Measurements from ENCODE around the gene RBMY1J.
"Not testable (repeated sequence)": the region's sequence is repeated elsewhere in the genome, so short reads cannot be mapped to it uniquely, and the experiment has no call there.

Gene RBMY1J
- total RNA-seq, result 0 reads per million in 3 donors

DNA sequence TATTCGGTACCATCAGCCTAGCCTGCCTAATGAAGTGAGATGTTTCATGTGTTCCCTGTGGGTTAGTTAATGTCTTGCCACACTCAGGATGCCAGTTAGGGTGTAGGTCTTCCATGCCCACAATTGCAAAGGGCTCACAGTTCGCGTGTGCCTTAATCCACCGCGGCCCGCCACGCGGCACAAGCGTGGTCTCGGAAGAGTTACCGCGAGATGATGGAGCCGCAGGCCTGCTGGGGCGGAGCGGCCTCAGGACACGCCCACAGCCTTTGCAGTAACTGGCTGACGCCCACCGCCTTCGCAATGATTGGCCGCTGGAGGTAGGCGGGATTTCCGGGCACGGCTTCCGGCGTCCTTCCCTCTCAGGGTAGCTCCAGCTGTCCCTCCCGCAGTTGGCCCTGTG, at the start of gene RBMY1J:
Gene RBMY1J (plus strand): TSS at position 301 of the 400 bp plus-strand sequence. CDS start 2,038 bp downstream, outside the sequence.
- H3K4me3 ChIP-seq (ENCODE audit: insufficient read depth, low read depth, low read length, poor library complexity, severe bottlenecking); H3K4me1 ChIP-seq (ENCODE audit: control insufficient read depth, insufficient read depth, low read length, poor library complexity, severe bottlenecking); H3K27ac ChIP-seq (ENCODE audit: insufficient read depth, low read length, poor library complexity, severe bottlenecking); DNase-seq; H3K36me3 ChIP-seq (ENCODE audit: control insufficient read depth, insufficient read depth, low read length); H3K27me3 ChIP-seq (replicated peaks; ENCODE audit: control insufficient read depth, insufficient read depth, low read length, poor library complexity, severe bottlenecking); H3K9me3 ChIP-seq (ENCODE audit: control insufficient read depth, low read length): not testable (repeated sequence)

GRCh38 chrY:22367416-22367815, 35.8 kb upstream of the RBMY1J start:
- H3K27ac ChIP-seq (ENCODE audit: insufficient read depth, low read length, poor library complexity, severe bottlenecking), result no peak overlapping the region
- no peaks in the 10 kb centered on the region for H3K27me3 ChIP-seq (replicated peaks; ENCODE audit: control insufficient read depth, insufficient read depth, low read length, poor library complexity, severe bottlenecking)
- H3K36me3 ChIP-seq (ENCODE audit: control insufficient read depth, insufficient read depth, low read length), result no peaks in the 10 kb centered on the region
- DNase-seq, result no peak
- no peak overlapping the region for H3K4me3 ChIP-seq (ENCODE audit: insufficient read depth, low read depth, low read length, poor library complexity, severe bottlenecking)
- H3K9me3 ChIP-seq (ENCODE audit: control insufficient read depth, low read length), result no peaks in the 10 kb centered on the region
- H3K4me1 ChIP-seq (ENCODE audit: control insufficient read depth, insufficient read depth, low read length, poor library complexity, severe bottlenecking), result no peaks in the 10 kb centered on the region

DNA sequence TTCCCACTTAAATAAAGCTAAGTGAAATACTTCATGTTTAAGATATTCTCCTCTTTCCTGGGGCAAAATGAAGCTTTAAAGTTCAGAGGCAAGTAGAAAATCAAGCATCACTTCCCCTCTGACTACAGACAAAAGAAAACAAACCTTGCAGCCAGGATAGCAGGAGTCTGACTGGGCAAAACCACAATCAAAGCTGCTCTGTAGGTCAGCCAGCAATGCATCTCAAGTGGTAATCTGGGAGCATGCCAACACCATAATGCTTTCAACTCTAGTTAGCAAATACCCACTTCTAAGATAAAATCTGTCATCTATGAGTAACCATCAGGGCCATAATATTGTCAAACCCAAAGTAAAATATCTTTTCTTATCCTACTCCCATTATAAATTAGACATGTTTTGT, 32.6 kb upstream of the RBMY1J start:
- no peak overlapping the region for H3K27ac ChIP-seq (ENCODE audit: insufficient read depth, low read length, poor library complexity, severe bottlenecking)
- no peaks in the 10 kb centered on the region for H3K27me3 ChIP-seq (replicated peaks; ENCODE audit: control insufficient read depth, insufficient read depth, low read length, poor library complexity, severe bottlenecking)
- H3K9me3 ChIP-seq (ENCODE audit: control insufficient read depth, low read length), result no peaks in the 10 kb centered on the region

GRCh38 chrY:22373494-22373893, 29.7 kb upstream of the RBMY1J start:
- H3K4me1 ChIP-seq (ENCODE audit: control insufficient read depth, insufficient read depth, low read length, poor library complexity, severe bottlenecking), result no peaks in the 10 kb centered on the region
- no peaks in the 10 kb centered on the region for H3K36me3 ChIP-seq (ENCODE audit: control insufficient read depth, insufficient read depth, low read length)
- DNase-seq, result no peak
- no peaks in the 10 kb centered on the region for H3K9me3 ChIP-seq (ENCODE audit: control insufficient read depth, low read length)
- no peak overlapping the region for H3K4me3 ChIP-seq (ENCODE audit: insufficient read depth, low read depth, low read length, poor library complexity, severe bottlenecking)
- no peak overlapping the region for H3K27ac ChIP-seq (ENCODE audit: insufficient read depth, low read length, poor library complexity, severe bottlenecking)
- H3K27me3 ChIP-seq (replicated peaks; ENCODE audit: control insufficient read depth, insufficient read depth, low read length, poor library complexity, severe bottlenecking), result no peaks in the 10 kb centered on the region

More for the DNA sequence above, 32.6 kb upstream of the RBMY1J start:
- no peak overlapping the region for H3K4me3 ChIP-seq (ENCODE audit: insufficient read depth, low read depth, low read length, poor library complexity, severe bottlenecking)
- H3K4me1 ChIP-seq (ENCODE audit: control insufficient read depth, insufficient read depth, low read length, poor library complexity, severe bottlenecking), result no peaks in the 10 kb centered on the region
- no peak for DNase-seq
- H3K36me3 ChIP-seq (ENCODE audit: control insufficient read depth, insufficient read depth, low read length), result no peaks in the 10 kb centered on the region

GRCh38 chrY:22444718-22445396, 41.6 kb downstream of the RBMY1J start:
- not testable (repeated sequence) for H3K27ac ChIP-seq (ENCODE audit: insufficient read depth, low read length, poor library complexity, severe bottlenecking); H3K36me3 ChIP-seq (ENCODE audit: control insufficient read depth, insufficient read depth, low read length); H3K4me3 ChIP-seq (ENCODE audit: insufficient read depth, low read depth, low read length, poor library complexity, severe bottlenecking); H3K4me1 ChIP-seq (ENCODE audit: control insufficient read depth, insufficient read depth, low read length, poor library complexity, severe bottlenecking); H3K9me3 ChIP-seq (ENCODE audit: control insufficient read depth, low read length); H3K27me3 ChIP-seq (replicated peaks; ENCODE audit: control insufficient read depth, insufficient read depth, low read length, poor library complexity, severe bottlenecking); DNase-seq

DNA sequence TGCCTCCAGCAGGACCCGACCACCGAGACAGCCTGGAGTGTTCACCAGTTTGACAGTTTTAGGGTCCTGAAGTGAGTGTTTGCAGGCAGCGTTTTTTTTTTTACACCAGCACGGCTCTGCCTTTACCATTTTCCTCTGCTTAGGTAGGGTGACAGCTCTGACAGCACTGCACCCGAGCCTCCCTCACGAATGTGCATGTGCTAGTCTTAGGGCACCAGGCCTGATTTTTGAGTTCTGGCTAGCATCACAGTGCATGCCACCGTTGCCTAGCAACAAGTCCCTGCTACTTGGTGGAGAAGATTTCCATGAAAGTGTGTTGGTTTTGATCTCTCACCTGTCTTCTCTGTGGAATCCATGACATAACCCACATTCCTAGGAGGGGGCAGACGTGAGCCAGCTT, 52.3 kb downstream of the RBMY1J start:
- H3K27me3 ChIP-seq (replicated peaks; ENCODE audit: control insufficient read depth, insufficient read depth, low read length, poor library complexity, severe bottlenecking); H3K9me3 ChIP-seq (ENCODE audit: control insufficient read depth, low read length); H3K4me1 ChIP-seq (ENCODE audit: control insufficient read depth, insufficient read depth, low read length, poor library complexity, severe bottlenecking); H3K4me3 ChIP-seq (ENCODE audit: insufficient read depth, low read depth, low read length, poor library complexity, severe bottlenecking); H3K27ac ChIP-seq (ENCODE audit: insufficient read depth, low read length, poor library complexity, severe bottlenecking); H3K36me3 ChIP-seq (ENCODE audit: control insufficient read depth, insufficient read depth, low read length); DNase-seq: not testable (repeated sequence)

- not testable (repeated sequence) for H3K27me3 ChIP-seq (replicated peaks; ENCODE audit: control insufficient read depth, insufficient read depth, low read length, poor library complexity, severe bottlenecking); H3K36me3 ChIP-seq (ENCODE audit: control insufficient read depth, insufficient read depth, low read length); H3K4me3 ChIP-seq (ENCODE audit: insufficient read depth, low read depth, low read length, poor library complexity, severe bottlenecking); H3K4me1 ChIP-seq (ENCODE audit: control insufficient read depth, insufficient read depth, low read length, poor library complexity, severe bottlenecking); H3K9me3 ChIP-seq (ENCODE audit: control insufficient read depth, low read length); DNase-seq; H3K27ac ChIP-seq (ENCODE audit: insufficient read depth, low read length, poor library complexity, severe bottlenecking)
Observed at GRCh38 chrY:22461962-22462361, 58.8 kb downstream of the RBMY1J start.
